Ovary (tissue), 9 donors: Measurements from ENCODE around the gene RAB37. TPM values are rescaled to one million over a fixed set of nuclear protein-coding genes. Genes with fewer than 3 reads are reported as not detected.

Source experiments
- DNase-seq, 5 donors: peaks; one replicate each; pipeline ENCODE4 v3.0.0-alpha.2; 2019 to 2020
- H3K27ac ChIP-seq, 2 donors: fragments of 200-600 bp; one replicate each; pipeline versions ENCODE4 v1.5.1 to v1.8.0; 2019 to 2022
- H3K27me3 ChIP-seq: fragments of 200-600 bp; one replicate; pipeline ENCODE4 v1.8.0; 2022
- H3K36me3 ChIP-seq: fragments of 200-600 bp; sonication (generic); one replicate; pipeline ENCODE4 v1.5.1; 2019
- H3K4me1 ChIP-seq: one replicate; pipeline ENCODE4 v1.8.1; 2013; ENCODE audit warnings: mild to moderate bottlenecking, moderate library complexity; ENCODE audit not compliant: insufficient read depth
- H3K4me3 ChIP-seq: fragments of 200-600 bp; sonication (generic); one replicate; pipeline ENCODE4 v1.5.1; 2017
- H3K9me3 ChIP-seq, 2 donors: fragments of 200-600 bp in 1 of 2; sonication (generic) in 1 of 2; one replicate each; pipeline versions ENCODE4 v1.5.1 to v1.8.1; 2013 to 2019; ENCODE audit warnings: mild to moderate bottlenecking in 1 of 2, moderate library complexity in 1 of 2
- CTCF ChIP-seq, 3 donors: fragments of 450-650 bp in 2 of 3; fragments of 200-600 bp in 1 of 3; IDR thresholded peaks; one replicate each; pipeline versions ENCODE4 v1.5.1 to v1.8.0; 2016 to 2022; ENCODE audit warnings: antibody characterized with exemption in 3 of 3, mild to moderate bottlenecking in 1 of 3
- EP300 ChIP-seq: sonication (generic); formaldehyde crosslinking; IDR thresholded peaks from one replicate; pipeline ENCODE4 v1.6.1; 2017; ENCODE audit warnings: antibody characterized with exemption
- POLR2A ChIP-seq: fragments of 450-650 bp; IDR thresholded peaks from one replicate; pipeline ENCODE4 v1.6.1; 2017; ENCODE audit warnings: antibody characterized with exemption, mild to moderate bottlenecking, moderate library complexity
- WGBS, 3 donors: extraction: QIAGEN DNeasy Blood & Tissue Kit in 1 of 3; methylation state at CpG; one replicate each; pipeline versions ENCODE4 v1.1.5 to v1.1.7; 2013 to 2017; 5-methylcytosine and 5-hydroxymethylcytosine counted together
- intact Hi-C, 4 donors: fragments of 100-400 bp; cut with DNase I; formaldehyde crosslinking; loops; one replicate each; pipeline versions ENCODE4 v1.11.0 to v1.15.1; 2022 to 2023
- polyA plus RNA-seq, 2 donors: library from polyadenylated mRNA; stranded (reverse); fragments of 200-250 nt in 1 of 2; fragments of 350-450 nt in 1 of 2; fragmentation: Illumina TruSeq in 1 of 2; extraction: RNeasy Lipid Tissue Mini Kit (QIAGEN cat#74804) in 1 of 2; gene quantifications; one replicate each; pipeline ENCODE4 v1.2.3, GENCODE V29; 2013 to 2014
- total RNA-seq, 7 donors: library from RNA; depleted of rRNA in 2 of 7; stranded (reverse); fragments of >200 nt in 2 of 7; fragmentation: NEBNext Ultra II Directional in 3 of 7; extraction: Animal tissue kit (Norgen Biotek cat#: 25700) in 3 of 7; gene quantifications; one replicate each; pipeline versions ENCODE4 v1.1.0 to v1.2.4, GENCODE V29; 2016 to 2023
- donor health status: DM: no; HTN: no; CAD: no; lungs with moderate emphysema.
- donor health status: DM: no; HTN: no; CAD: no.
- donor health status: Bipolar disorder and iron deficiency.
- donor health status: DM: yes; HTN: yes; CAD: no.
- donor health status: DM: no; HTN: no; CAD: no.
- donor health status: DM: yes; HTN: yes; CAD: no.

The RAB37 gene
- total and polyA plus RNA-seq, 9 donors = 0.45 to 2.4 (median 0.58) TPM; not detected in 2

- Histone ChIP-seq H3K4me3 (no peak overlapping the region), H3K27me3 (no peaks in the 10 kb centered on the region)
These were observed 24.8 kb upstream of the RAB37 start for GRCh38 chr17:74712301-74712700.

GRCh38 chr17:74712756-74713155 lies 24.3 kb upstream of the RAB37 start, which contains the start of gene CD300LF:
CD300LF (minus strand) TSS chr17:74712923; CDS start chr17:74712866, 57 bp downstream.
- no peaks in the 10 kb centered on the region for H3K9me3 ChIP-seq
- H3K4me1 ChIP-seq = no peaks in the 10 kb centered on the region
- 77 to 83% (median 78%) methylated on average over 8 of the region's 8 CpGs for WGBS, 3 donors
- intact Hi-C loops = no loop called here
- H3K27ac ChIP-seq = no peak within 1 kb of the TSS
- H3K27me3 ChIP-seq = no peaks in the 10 kb centered on the region
- no peak within 1 kb of the TSS for H3K4me3 ChIP-seq
- no peak for DNase-seq
- TF ChIP-seq EP300 (no peak), CTCF (IDR thresholded peaks at IDR 0.05) (no peak), POLR2A (no peak)
- no peaks in the 10 kb centered on the region for H3K36me3 ChIP-seq

More at GRCh38 chr17:74712301-74712700, 24.8 kb upstream of the RAB37 start:
- TF ChIP-seq POLR2A (no peak), EP300 (no peak)
- Histone ChIP-seq H3K9me3 (no peaks in the 10 kb centered on the region), H3K4me1 (no peaks in the 10 kb centered on the region), H3K36me3 (no peaks in the 10 kb centered on the region), H3K27ac (no peak overlapping the region)
- 66 to 71% (median 68%) methylated on average over 7 of the region's 7 CpGs for WGBS, 3 donors
- intact Hi-C loops = no loop called here
- no peak for DNase-seq

GRCh38 chr17:74713171-74713755 lies 23.8 kb upstream of the RAB37 start:
- H3K27ac ChIP-seq = no peak overlapping the region
- no peak overlapping the region for H3K4me3 ChIP-seq
- H3K4me1 ChIP-seq = no peaks in the 10 kb centered on the region
- intact Hi-C loops = no loop called here
- TF ChIP-seq EP300 (no peak), POLR2A (no peak), CTCF (IDR thresholded peaks at IDR 0.05) (no peak)
- no peaks in the 10 kb centered on the region for H3K27me3 ChIP-seq
- 83 to 88% (median 87%) methylated on average over 12 of the region's 12 CpGs for WGBS, 3 donors
- H3K36me3 ChIP-seq = no peaks in the 10 kb centered on the region
- H3K9me3 ChIP-seq = no peaks in the 10 kb centered on the region
- DNase-seq = no peak

GRCh38 chr17:74715144-74715543 lies 21.9 kb upstream of the RAB37 start:
- H3K4me3 ChIP-seq = no peak overlapping the region
- no peak overlapping the region for H3K27ac ChIP-seq
- H3K4me1 ChIP-seq = no peaks in the 10 kb centered on the region
- 12 to 18% (median 17%) methylated on average over 4 of the region's 4 CpGs for WGBS, 3 donors
- no peaks in the 10 kb centered on the region for H3K27me3 ChIP-seq
- no peaks in the 10 kb centered on the region for H3K9me3 ChIP-seq
- no peaks in the 10 kb centered on the region for H3K36me3 ChIP-seq
- TF ChIP-seq POLR2A (no peak), EP300 (no peak), CTCF (IDR thresholded peaks at IDR 0.05) (no peak)
- no peak for DNase-seq
- intact Hi-C loops = no loop called here

- Histone ChIP-seq H3K27ac (no peak overlapping the region), H3K4me3 (no peak overlapping the region), H3K4me1 (no peaks in the 10 kb centered on the region), H3K36me3 (no peaks in the 10 kb centered on the region), H3K9me3 (no peaks in the 10 kb centered on the region), H3K27me3 (no peaks in the 10 kb centered on the region)
- WGBS, 3 donors = 89 to 91% (median 90%) methylated on average over 4 of the region's 4 CpGs
- no peak for TF ChIP-seq CTCF (IDR thresholded peaks at IDR 0.05)
- TF ChIP-seq EP300 = no peak
- TF ChIP-seq POLR2A = no peak
- intact Hi-C loops = no loop called here
- no peak for DNase-seq
These were observed 16.6 kb upstream of the RAB37 start for GRCh38 chr17:74720506-74720905.
